Measurements from ENCODE around the gene CBL. TPM values are rescaled to one million over a fixed set of nuclear protein-coding genes. Genes with fewer than 3 reads are reported as not detected.

The CBL gene
- total RNA-seq, 2 experiments from 2014 or later: 27.0 to 27.5 TPM

- TF ChIP-seq, protein P1, sequence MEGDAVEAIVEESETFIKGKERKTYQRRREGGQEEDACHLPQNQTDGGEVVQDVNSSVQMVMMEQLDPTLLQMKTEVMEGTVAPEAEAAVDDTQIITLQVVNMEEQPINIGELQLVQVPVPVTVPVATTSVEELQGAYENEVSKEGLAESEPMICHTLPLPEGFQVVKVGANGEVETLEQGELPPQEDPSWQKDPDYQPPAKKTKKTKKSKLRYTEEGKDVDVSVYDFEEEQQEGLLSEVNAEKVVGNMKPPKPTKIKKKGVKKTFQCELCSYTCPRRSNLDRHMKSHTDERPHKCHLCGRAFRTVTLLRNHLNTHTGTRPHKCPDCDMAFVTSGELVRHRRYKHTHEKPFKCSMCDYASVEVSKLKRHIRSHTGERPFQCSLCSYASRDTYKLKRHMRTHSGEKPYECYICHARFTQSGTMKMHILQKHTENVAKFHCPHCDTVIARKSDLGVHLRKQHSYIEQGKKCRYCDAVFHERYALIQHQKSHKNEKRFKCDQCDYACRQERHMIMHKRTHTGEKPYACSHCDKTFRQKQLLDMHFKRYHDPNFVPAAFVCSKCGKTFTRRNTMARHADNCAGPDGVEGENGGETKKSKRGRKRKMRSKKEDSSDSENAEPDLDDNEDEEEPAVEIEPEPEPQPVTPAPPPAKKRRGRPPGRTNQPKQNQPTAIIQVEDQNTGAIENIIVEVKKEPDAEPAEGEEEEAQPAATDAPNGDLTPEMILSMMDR (IDR thresholded peaks at IDR 0.05): no peak
- no peak for DNase-seq
- H3K4me3 Mint-ChIP-seq: no peak overlapping the region
- peaks cover 26% of the 10 kb centered on the region for H3K36me3 Mint-ChIP-seq (ENCODE audit: low read depth)
- peak overlapping the region; percentile 5 for H3K27ac Mint-ChIP-seq
- ChIA-PET CTCF (interaction anchor here (0.6 to 5.0 kb wide), 32 partner anchors 8 to 453 kb away, joined by 3 to 53 read pairs (median 4); partner anchors contain the start of genes C1QTNF5, CBL, MCAM and NLRX1), POLR2A (interaction anchor here (1.1 to 1.3 kb wide), 2 partner anchors 59 to 78 kb away, joined by 5 to 9 read pairs; partner anchors contain the start of gene CBL)
- ATAC-seq: peak; percentile 93
- no peaks in the 10 kb centered on the region for H3K27me3 Mint-ChIP-seq
- intact Hi-C loops (cut with micrococcal nuclease): loop anchor here (2.0 kb wide), 1 partner anchor 80 kb away; no protein-coding TSS in a partner anchor
- H3K4me1 Mint-ChIP-seq (ENCODE audit: low read depth): peaks cover 19% of the 10 kb centered on the region
- H3K9me3 Mint-ChIP-seq: no peaks in the 10 kb centered on the region
Observed at GRCh38 chr11:119284344-119285157, 78.4 kb downstream of the CBL start.

DNA sequence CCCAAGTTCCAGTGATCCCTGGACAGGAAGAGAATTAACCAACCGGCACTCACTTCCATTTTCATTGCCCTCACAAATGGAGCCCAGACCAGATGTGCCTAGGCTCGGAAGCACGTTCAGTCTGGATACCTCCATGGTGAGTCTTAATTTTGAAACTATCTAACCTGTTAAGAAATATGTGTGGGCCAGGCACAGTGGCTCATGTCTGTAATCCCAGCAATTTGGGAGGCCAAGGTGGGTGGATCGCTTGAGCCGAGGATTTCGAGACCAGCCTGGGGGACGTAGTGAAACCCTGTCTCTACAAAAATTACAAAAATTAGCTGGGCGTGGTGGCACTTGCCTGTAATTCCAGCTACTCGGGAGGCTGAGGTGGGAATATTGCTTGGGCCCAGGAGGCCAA lies 79.3 kb downstream of the CBL start:
- DNase-seq: no peak
- H3K4me3 Mint-ChIP-seq: no peak overlapping the region
- ChIA-PET CTCF (interaction anchor here (1.2 to 5.0 kb wide), 13 partner anchors 9 to 116 kb away, joined by 3 to 53 read pairs (median 8); partner anchors contain the start of genes CBL and NLRX1), POLR2A (interaction anchor here (1.3 kb wide), 1 partner anchor 79 kb away, joined by 9 read pairs; the partner anchor contains the start of gene CBL)
- peak overlapping the region; percentile 5 for H3K27ac Mint-ChIP-seq
- peaks cover 26% of the 10 kb centered on the region for H3K36me3 Mint-ChIP-seq (ENCODE audit: low read depth)
- ATAC-seq: no peak
- H3K27me3 Mint-ChIP-seq: no peaks in the 10 kb centered on the region
- H3K4me1 Mint-ChIP-seq (ENCODE audit: low read depth): peaks cover 19% of the 10 kb centered on the region
- TF ChIP-seq, protein P1 (IDR thresholded peaks at IDR 0.05): no peak
- intact Hi-C loops (cut with micrococcal nuclease): loop anchor here (2.0 kb wide), 1 partner anchor 81 kb away; no protein-coding TSS in a partner anchor
- no peaks in the 10 kb centered on the region for H3K9me3 Mint-ChIP-seq

DNA sequence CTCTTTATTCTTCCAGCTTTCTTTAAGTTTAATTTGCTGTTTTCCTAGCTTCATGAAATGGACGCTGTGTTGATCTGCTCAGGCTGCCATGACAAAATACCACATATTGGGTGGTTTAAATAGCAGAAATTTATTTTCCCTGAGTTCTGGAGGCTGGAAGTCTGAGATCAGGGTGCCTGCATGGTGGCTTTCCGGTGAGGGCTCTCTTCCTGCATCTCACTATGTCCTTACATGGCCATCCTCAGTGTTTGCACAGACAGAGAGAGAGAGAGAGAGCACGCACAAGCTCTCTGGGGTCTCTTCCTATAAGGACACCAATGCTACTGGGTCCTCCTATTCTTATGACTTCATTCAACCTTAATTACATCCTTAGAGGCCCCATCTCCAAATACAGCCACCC lies 82.1 kb downstream of the CBL start:
- Mint-ChIP-seq H3K36me3 (ENCODE audit: low read depth) (peaks cover 33% of the 10 kb centered on the region), H3K4me3 (no peak overlapping the region), H3K9me3 (no peaks in the 10 kb centered on the region), H3K27ac (no peak overlapping the region), H3K27me3 (no peaks in the 10 kb centered on the region), H3K4me1 (ENCODE audit: low read depth) (peaks cover 10% of the 10 kb centered on the region)
- CTCF ChIA-PET: interaction anchor here (0.6 to 1.2 kb wide), 3 partner anchors 20 to 247 kb away, joined by 3 to 4 read pairs (median 4); no protein-coding TSS in a partner anchor
- intact Hi-C loops (cut with micrococcal nuclease): no loop called here
- ATAC-seq (no peak), DNase-seq (no peak)
- POLR2A ChIA-PET: interaction anchor here (0.5 kb wide), 1 partner anchor 11 kb away, joined by 3 read pairs; no protein-coding TSS in a partner anchor
- TF ChIP-seq, protein P1 (IDR thresholded peaks at IDR 0.05): no peak

DNA sequence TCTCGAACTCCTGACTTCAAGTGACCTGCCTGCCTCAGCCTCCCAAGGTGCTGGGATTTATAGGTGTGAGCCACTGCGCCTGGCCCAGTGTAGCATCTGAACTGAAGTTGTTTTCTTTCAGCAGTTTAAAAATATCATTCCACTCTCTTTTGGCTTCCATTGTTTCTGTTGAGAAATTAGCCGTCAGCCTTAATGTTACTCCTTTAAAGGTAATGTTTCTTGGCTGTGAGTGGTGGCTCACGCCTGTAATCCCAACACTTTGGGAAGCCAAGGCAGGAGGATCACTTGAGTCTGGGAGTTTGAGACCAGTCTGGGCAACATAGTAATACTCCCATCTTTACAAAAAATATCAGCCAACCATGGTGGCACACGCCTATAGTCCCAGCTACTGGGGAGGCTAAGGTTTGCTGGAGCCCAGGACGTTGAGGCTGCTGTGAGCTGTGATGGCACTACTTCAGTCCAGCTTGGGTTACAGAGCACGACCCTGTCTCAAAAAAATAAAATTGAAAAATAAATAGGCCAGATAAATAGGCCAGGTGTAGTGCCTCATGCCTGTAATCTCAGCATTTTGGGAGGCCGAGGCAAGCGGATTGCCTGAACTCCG lies 84.9 kb downstream of the CBL start:
- Mint-ChIP-seq H3K4me3 (no peak overlapping the region), H3K36me3 (ENCODE audit: low read depth) (peaks cover 23% of the 10 kb centered on the region), H3K27me3 (no peaks in the 10 kb centered on the region), H3K27ac (no peak overlapping the region), H3K9me3 (no peaks in the 10 kb centered on the region), H3K4me1 (ENCODE audit: low read depth) (no peaks in the 10 kb centered on the region)
- ATAC-seq (no peak), DNase-seq (no peak)
- CTCF ChIA-PET: interaction anchor here (0.8 to 2.1 kb wide), 6 partner anchors 8 to 95 kb away, joined by 3 to 6 read pairs (median 3); partner anchors contain the start of gene CBL
- intact Hi-C loops (cut with micrococcal nuclease): no loop called here
- TF ChIP-seq, protein P1 (IDR thresholded peaks at IDR 0.05): no peak
- POLR2A ChIA-PET: no interaction called here
